Measurements from ENCODE around the gene CHCHD3. TPM values are rescaled to one million over a fixed set of nuclear protein-coding genes. Genes with fewer than 3 reads are reported as not detected.

CHCHD3 gene
- total RNA-seq, 1 donor from 2014 or later = 90.8 TPM

GRCh38 chr7:133029463-133029862 lies 52.4 kb downstream of the CHCHD3 start:
- Histone ChIP-seq H3K27me3 (ENCODE audit: control insufficient read depth in 3 of 3, insufficient read depth in 3 of 3, low read length in 3 of 3) (no peaks in the 10 kb centered on the region), H3K36me3 (ENCODE audit: control insufficient read depth in 3 of 3, insufficient read depth in 3 of 3, low read length in 3 of 3) (no peaks in the 10 kb centered on the region), H3K9ac (ENCODE audit: low read depth in 1 of 3, low read length in 3 of 3) (no peak overlapping the region), H3K9me3 (ENCODE audit: control insufficient read depth in 3 of 3, low read length in 3 of 3) (no peaks in the 10 kb centered on the region), H3K4me1 (ENCODE audit: control insufficient read depth in 3 of 3, insufficient read depth in 3 of 3, low read length in 3 of 3) (peaks cover 5 to 9% (median 6%) of the 10 kb centered on the region in 3 donors), H3K27ac (ENCODE audit: low read depth, low read length) (no peak overlapping the region), H3K4me3 (ENCODE audit: low read length in 3 of 3) (no peak overlapping the region)

- Histone ChIP-seq H3K36me3 (ENCODE audit: control insufficient read depth in 3 of 3, insufficient read depth in 3 of 3, low read length in 3 of 3) (no peaks in the 10 kb centered on the region), H3K4me3 (ENCODE audit: low read length in 3 of 3) (no peak overlapping the region), H3K4me1 (ENCODE audit: control insufficient read depth in 3 of 3, insufficient read depth in 3 of 3, low read length in 3 of 3) (peaks cover 5 to 9% (median 8%) of the 10 kb centered on the region in 3 donors), H3K9me3 (ENCODE audit: control insufficient read depth in 3 of 3, low read length in 3 of 3) (no peaks in the 10 kb centered on the region), H3K9ac (ENCODE audit: low read depth in 1 of 3, low read length in 3 of 3) (no peak overlapping the region), H3K27ac (ENCODE audit: low read depth, low read length) (no peak overlapping the region), H3K27me3 (ENCODE audit: control insufficient read depth in 3 of 3, insufficient read depth in 3 of 3, low read length in 3 of 3) (no peaks in the 10 kb centered on the region)
Measured at GRCh38 chr7:133027397-133027796, 54.5 kb downstream of the CHCHD3 start.

- Histone ChIP-seq H3K4me3 (ENCODE audit: low read length in 3 of 3) (no peak overlapping the region), H3K27ac (ENCODE audit: low read depth, low read length) (no peak overlapping the region), H3K27me3 (ENCODE audit: control insufficient read depth in 3 of 3, insufficient read depth in 3 of 3, low read length in 3 of 3) (no peaks in the 10 kb centered on the region), H3K4me1 (ENCODE audit: control insufficient read depth in 3 of 3, insufficient read depth in 3 of 3, low read length in 3 of 3) (peaks cover 5 to 9% (median 8%) of the 10 kb centered on the region in 3 donors), H3K9me3 (ENCODE audit: control insufficient read depth in 3 of 3, low read length in 3 of 3) (no peaks in the 10 kb centered on the region), H3K36me3 (ENCODE audit: control insufficient read depth in 3 of 3, insufficient read depth in 3 of 3, low read length in 3 of 3) (no peaks in the 10 kb centered on the region), H3K9ac (ENCODE audit: low read depth in 1 of 3, low read length in 3 of 3) (no peak overlapping the region)
Measured at GRCh38 chr7:133026210-133026859, 55.6 kb downstream of the CHCHD3 start.

GRCh38 chr7:133025056-133025455 lies 56.8 kb downstream of the CHCHD3 start:
- H3K27ac ChIP-seq (ENCODE audit: low read depth, low read length) = no peak overlapping the region

GRCh38 chr7:133024596-133024995 lies 57.3 kb downstream of the CHCHD3 start:
- no peak overlapping the region for H3K4me3 ChIP-seq (ENCODE audit: low read length in 3 of 3)
- no peaks in the 10 kb centered on the region for H3K9me3 ChIP-seq (ENCODE audit: control insufficient read depth in 3 of 3, low read length in 3 of 3)
- no peaks in the 10 kb centered on the region for H3K27me3 ChIP-seq (ENCODE audit: control insufficient read depth in 3 of 3, insufficient read depth in 3 of 3, low read length in 3 of 3)
- H3K36me3 ChIP-seq (ENCODE audit: control insufficient read depth in 3 of 3, insufficient read depth in 3 of 3, low read length in 3 of 3) = no peaks in the 10 kb centered on the region
- no peak overlapping the region for H3K27ac ChIP-seq (ENCODE audit: low read depth, low read length)
- peaks cover 2 to 5% (median 2%) of the 10 kb centered on the region in 3 donors for H3K4me1 ChIP-seq (ENCODE audit: control insufficient read depth in 3 of 3, insufficient read depth in 3 of 3, low read length in 3 of 3)
- H3K9ac ChIP-seq (ENCODE audit: low read depth in 1 of 3, low read length in 3 of 3) = no peak overlapping the region

More at GRCh38 chr7:133025056-133025455, 56.8 kb downstream of the CHCHD3 start:
- no peaks in the 10 kb centered on the region for H3K9me3 ChIP-seq (ENCODE audit: control insufficient read depth in 3 of 3, low read length in 3 of 3)
- H3K9ac ChIP-seq (ENCODE audit: low read depth in 1 of 3, low read length in 3 of 3) = no peak overlapping the region
- no peaks in the 10 kb centered on the region for H3K27me3 ChIP-seq (ENCODE audit: control insufficient read depth in 3 of 3, insufficient read depth in 3 of 3, low read length in 3 of 3)
- H3K4me1 ChIP-seq (ENCODE audit: control insufficient read depth in 3 of 3, insufficient read depth in 3 of 3, low read length in 3 of 3) = peaks cover 5 to 8% (median 6%) of the 10 kb centered on the region in 3 donors
- no peaks in the 10 kb centered on the region for H3K36me3 ChIP-seq (ENCODE audit: control insufficient read depth in 3 of 3, insufficient read depth in 3 of 3, low read length in 3 of 3)
- no peak overlapping the region for H3K4me3 ChIP-seq (ENCODE audit: low read length in 3 of 3)

- no peaks in the 10 kb centered on the region for H3K27me3 ChIP-seq (ENCODE audit: control insufficient read depth in 3 of 3, insufficient read depth in 3 of 3, low read length in 3 of 3)
- H3K9me3 ChIP-seq (ENCODE audit: control insufficient read depth in 3 of 3, low read length in 3 of 3) = no peaks in the 10 kb centered on the region
- H3K27ac ChIP-seq (ENCODE audit: low read depth, low read length) = no peak overlapping the region
Measured at GRCh38 chr7:133023370-133024071, 58.4 kb downstream of the CHCHD3 start.

GRCh38 chr7:133022661-133023060 lies 59.2 kb downstream of the CHCHD3 start:
- Histone ChIP-seq H3K36me3 (ENCODE audit: control insufficient read depth in 3 of 3, insufficient read depth in 3 of 3, low read length in 3 of 3) (no peaks in the 10 kb centered on the region), H3K4me1 (ENCODE audit: control insufficient read depth in 3 of 3, insufficient read depth in 3 of 3, low read length in 3 of 3) (peaks cover 0 to 3% (median 0%) of the 10 kb centered on the region in 3 donors), H3K27me3 (ENCODE audit: control insufficient read depth in 3 of 3, insufficient read depth in 3 of 3, low read length in 3 of 3) (no peaks in the 10 kb centered on the region), H3K4me3 (ENCODE audit: low read length in 3 of 3) (no peak overlapping the region), H3K27ac (ENCODE audit: low read depth, low read length) (no peak overlapping the region), H3K9me3 (ENCODE audit: control insufficient read depth in 3 of 3, low read length in 3 of 3) (no peaks in the 10 kb centered on the region), H3K9ac (ENCODE audit: low read depth in 1 of 3, low read length in 3 of 3) (no peak overlapping the region)

More at GRCh38 chr7:133023370-133024071, 58.4 kb downstream of the CHCHD3 start:
- Histone ChIP-seq H3K36me3 (ENCODE audit: control insufficient read depth in 3 of 3, insufficient read depth in 3 of 3, low read length in 3 of 3) (no peaks in the 10 kb centered on the region), H3K4me3 (ENCODE audit: low read length in 3 of 3) (no peak overlapping the region), H3K9ac (ENCODE audit: low read depth in 1 of 3, low read length in 3 of 3) (no peak overlapping the region), H3K4me1 (ENCODE audit: control insufficient read depth in 3 of 3, insufficient read depth in 3 of 3, low read length in 3 of 3) (peaks cover 0 to 3% (median 0%) of the 10 kb centered on the region in 3 donors)

GRCh38 chr7:133021196-133021595 lies 60.7 kb downstream of the CHCHD3 start:
- no peaks in the 10 kb centered on the region for H3K27me3 ChIP-seq (ENCODE audit: control insufficient read depth in 3 of 3, insufficient read depth in 3 of 3, low read length in 3 of 3)
- no peak overlapping the region for H3K27ac ChIP-seq (ENCODE audit: low read depth, low read length)
- no peaks in the 10 kb centered on the region for H3K9me3 ChIP-seq (ENCODE audit: control insufficient read depth in 3 of 3, low read length in 3 of 3)
- no peak overlapping the region for H3K9ac ChIP-seq (ENCODE audit: low read depth in 1 of 3, low read length in 3 of 3)
- no peak overlapping the region for H3K4me3 ChIP-seq (ENCODE audit: low read length in 3 of 3)
- no peaks in the 10 kb centered on the region for H3K36me3 ChIP-seq (ENCODE audit: control insufficient read depth in 3 of 3, insufficient read depth in 3 of 3, low read length in 3 of 3)
- H3K4me1 ChIP-seq (ENCODE audit: control insufficient read depth in 3 of 3, insufficient read depth in 3 of 3, low read length in 3 of 3) = peaks cover 0 to 5% (median 3%) of the 10 kb centered on the region in 3 donors

- Histone ChIP-seq H3K4me3 (ENCODE audit: low read length in 3 of 3) (no peak overlapping the region), H3K9ac (ENCODE audit: low read depth in 1 of 3, low read length in 3 of 3) (no peak overlapping the region), H3K4me1 (ENCODE audit: control insufficient read depth in 3 of 3, insufficient read depth in 3 of 3, low read length in 3 of 3) (peaks cover 0 to 5% (median 3%) of the 10 kb centered on the region in 3 donors), H3K36me3 (ENCODE audit: control insufficient read depth in 3 of 3, insufficient read depth in 3 of 3, low read length in 3 of 3) (no peaks in the 10 kb centered on the region), H3K9me3 (ENCODE audit: control insufficient read depth in 3 of 3, low read length in 3 of 3) (no peaks in the 10 kb centered on the region), H3K27ac (ENCODE audit: low read depth, low read length) (no peak overlapping the region), H3K27me3 (ENCODE audit: control insufficient read depth in 3 of 3, insufficient read depth in 3 of 3, low read length in 3 of 3) (no peaks in the 10 kb centered on the region)
Measured at GRCh38 chr7:133020496-133020895, 61.4 kb downstream of the CHCHD3 start.

GRCh38 chr7:133019590-133019989 lies 62.3 kb downstream of the CHCHD3 start:
- H3K4me3 ChIP-seq (ENCODE audit: low read length in 3 of 3) = no peak overlapping the region
- H3K27ac ChIP-seq (ENCODE audit: low read depth, low read length) = no peak overlapping the region
- H3K27me3 ChIP-seq (ENCODE audit: control insufficient read depth in 3 of 3, insufficient read depth in 3 of 3, low read length in 3 of 3) = no peaks in the 10 kb centered on the region
- H3K4me1 ChIP-seq (ENCODE audit: control insufficient read depth in 3 of 3, insufficient read depth in 3 of 3, low read length in 3 of 3) = peaks cover 0 to 5% (median 3%) of the 10 kb centered on the region in 3 donors
- H3K9me3 ChIP-seq (ENCODE audit: control insufficient read depth in 3 of 3, low read length in 3 of 3) = no peaks in the 10 kb centered on the region
- no peak overlapping the region for H3K9ac ChIP-seq (ENCODE audit: low read depth in 1 of 3, low read length in 3 of 3)
- H3K36me3 ChIP-seq (ENCODE audit: control insufficient read depth in 3 of 3, insufficient read depth in 3 of 3, low read length in 3 of 3) = no peaks in the 10 kb centered on the region
